Karpas-422 (cell line): ENCODE results near the gene NCKAP1. TPM values are rescaled to one million over a fixed set of nuclear protein-coding genes. Genes with fewer than 3 reads are reported as not detected.
"Not testable (repeated sequence)": the region's sequence is repeated elsewhere in the genome, so short reads cannot be mapped to it uniquely, and the experiment has no call there.

Experiments used
- DNase-seq: peaks from one replicate; pipeline ENCODE4 v3.0.0-alpha.2; 2015
- H2AFZ ChIP-seq: fragments of 200-600 bp; sonication (generic); 2 replicates; pipeline ENCODE4 v1.6.1; 2014; ENCODE audit warnings: antibody characterized with exemption, low read length, mixed read lengths
- H3K27ac ChIP-seq: fragments of 200-600 bp; sonication (generic); 2 replicates; pipeline ENCODE4 v1.5.1; 2014; ENCODE audit warnings: mild to moderate bottlenecking, low read length, moderate library complexity
- H3K27me3 ChIP-seq: fragments of 200-600 bp; sonication (generic); 2 replicates; pipeline ENCODE4 v1.6.1; 2014; ENCODE audit warnings: low read length, mixed read lengths
- H3K36me3 ChIP-seq: fragments of 200-600 bp; sonication (generic); 2 replicates; pipeline ENCODE4 v1.6.1; 2014; ENCODE audit warnings: low read length, mixed read lengths; ENCODE audit not compliant: insufficient read depth
- H3K4me1 ChIP-seq: fragments of 200-600 bp; sonication (generic); 2 replicates; pipeline ENCODE4 v1.6.1; 2014; ENCODE audit warnings: mild to moderate bottlenecking, low read length, mixed read lengths
- H3K4me2 ChIP-seq: fragments of 200-600 bp; sonication (generic); 2 replicates; pipeline ENCODE4 v1.6.1; 2014; ENCODE audit warnings: low read length, low read depth, mild to moderate bottlenecking; ENCODE audit not compliant: poor library complexity, severe bottlenecking
- H3K4me3 ChIP-seq: fragments of 200-600 bp; sonication (generic); 2 replicates; pipeline ENCODE4 v1.5.1; 2014; ENCODE audit warnings: mild to moderate bottlenecking, antibody characterized with exemption, low read length, mixed read lengths
- H3K79me2 ChIP-seq: fragments of 200-600 bp; sonication (generic); 2 replicates; pipeline ENCODE4 v1.6.1; 2014; ENCODE audit warnings: mild to moderate bottlenecking, low read length, mixed read lengths
- H3K9ac ChIP-seq: fragments of 200-600 bp; sonication (generic); 2 replicates; pipeline ENCODE4 v1.6.0; 2014; ENCODE audit warnings: low read length
- H3K9me2 ChIP-seq: fragments of 200-600 bp; sonication (generic), shearing (Covaris generic); replicated peaks from 2 replicates; pipeline ENCODE4 v1.6.0; 2014; ENCODE audit warnings: mild to moderate bottlenecking, low read length, moderate library complexity; ENCODE audit not compliant: insufficient read depth
- H3K9me3 ChIP-seq: fragments of 300-700, 200-600 bp; sonication (generic); 2 replicates; pipeline ENCODE4 v1.6.1; 2014; ENCODE audit warnings: low read length, mixed read lengths
- H4K20me1 ChIP-seq: fragments of 200-600 bp; sonication (generic); 2 replicates; pipeline ENCODE4 v1.6.1; 2014; ENCODE audit warnings: mild to moderate bottlenecking, antibody characterized with exemption, low read length, low read depth; ENCODE audit not compliant: insufficient read depth
- total RNA-seq: library from RNA; depleted of rRNA; stranded (reverse); fragments of >200 nt; shearing (Covaris generic); gene quantifications from 2 replicates; pipeline ENCODE4 v1.2.3, GENCODE V29; 2014; ENCODE audit warnings: low replicate concordance

NCKAP1 gene
- total RNA-seq, 1 experiment from 2014 or later: not detected

DNA sequence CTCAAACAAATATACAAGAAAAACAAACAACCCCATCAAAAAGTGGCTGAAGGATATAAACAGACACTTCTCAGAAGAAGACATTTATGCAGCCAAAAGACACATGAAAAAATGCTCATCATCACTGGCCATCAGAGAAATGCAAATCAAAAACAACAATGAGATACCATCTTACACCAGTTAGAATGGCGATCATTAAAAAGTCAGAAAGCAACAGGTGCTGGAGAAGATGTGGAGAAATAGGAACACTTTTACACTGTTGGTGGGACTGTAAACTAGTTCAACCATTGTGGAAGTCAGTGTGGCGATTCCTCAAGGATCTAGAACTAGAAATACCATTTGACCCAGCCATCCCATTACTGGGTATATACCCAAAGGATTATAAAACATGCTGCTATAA lies 77.4 kb downstream of the NCKAP1 start:
- H3K36me3 ChIP-seq, H3K27ac ChIP-seq, H2AFZ ChIP-seq, H3K4me2 ChIP-seq, H4K20me1 ChIP-seq, H3K9ac ChIP-seq, H3K9me2 ChIP-seq, H3K4me1 ChIP-seq, H3K9me3 ChIP-seq, H3K79me2 ChIP-seq, H3K4me3 ChIP-seq, H3K27me3 ChIP-seq, DNase-seq: not testable (repeated sequence)

DNA sequence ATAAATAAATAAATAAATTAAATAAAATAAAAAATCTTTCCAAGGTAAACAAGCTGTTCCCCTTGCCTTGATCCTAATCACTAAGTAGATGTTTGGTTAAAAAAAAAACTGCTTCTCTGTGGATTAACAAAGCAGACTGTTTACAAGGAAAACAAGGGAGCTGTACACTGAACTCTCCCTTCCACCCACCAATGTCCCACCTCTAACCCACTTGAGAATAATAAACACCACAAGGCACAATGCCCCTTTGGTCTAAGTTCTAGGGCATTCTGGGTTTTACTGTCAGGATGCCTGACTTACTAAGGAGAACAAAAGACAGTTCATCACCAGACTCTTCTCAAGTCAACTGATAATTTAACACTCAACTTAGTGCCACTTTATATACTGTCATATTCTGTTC lies 83.5 kb downstream of the NCKAP1 start:
- Histone ChIP-seq H3K79me2 (no peaks in the 10 kb centered on the region), H3K9ac (no peak overlapping the region), H3K36me3 (no peaks in the 10 kb centered on the region), H3K4me3 (no peak overlapping the region), H4K20me1 (no peaks in the 10 kb centered on the region), H3K4me1 (no peaks in the 10 kb centered on the region), H3K9me3 (no peaks in the 10 kb centered on the region), H2AFZ (no peak overlapping the region), H3K9me2 (no peaks in the 10 kb centered on the region), H3K4me2 (no peak overlapping the region), H3K27ac (no peak overlapping the region), H3K27me3 (no peaks in the 10 kb centered on the region)
- DNase-seq: no peak

DNA sequence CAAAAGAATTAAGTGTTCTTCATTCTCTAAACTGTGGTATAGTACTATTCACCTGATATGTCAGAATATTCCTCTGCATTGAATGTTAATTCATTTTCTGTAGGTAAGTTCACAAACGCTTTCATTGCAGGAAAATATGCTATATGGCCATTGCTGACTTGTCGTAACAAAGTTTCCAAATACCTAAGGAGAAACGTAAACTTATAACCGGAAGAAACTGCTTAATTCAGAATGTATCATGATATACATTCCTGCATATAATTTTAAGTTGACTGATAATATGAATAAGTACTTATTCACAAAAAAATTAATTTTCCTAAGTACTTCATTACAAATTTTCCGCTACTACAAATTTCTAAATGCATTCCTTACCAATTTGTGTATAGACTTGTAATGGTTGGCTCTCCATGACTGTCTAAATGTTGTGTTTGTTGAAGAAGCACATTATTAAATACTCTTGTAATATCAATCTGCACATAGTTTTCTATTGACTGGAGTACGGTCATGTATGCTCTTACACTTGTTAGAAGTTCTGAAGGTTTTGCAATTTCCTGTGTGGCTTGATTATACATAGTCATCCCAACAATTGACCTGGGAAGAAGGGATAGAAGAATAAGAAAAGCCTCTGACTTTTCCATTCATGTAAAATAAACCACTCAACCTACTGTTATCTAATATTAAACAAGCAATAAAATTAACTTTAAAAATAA lies 85.4 kb downstream of the NCKAP1 start:
- H3K27ac ChIP-seq: no peak overlapping the region
- no peaks in the 10 kb centered on the region for H3K36me3 ChIP-seq
- H4K20me1 ChIP-seq: no peaks in the 10 kb centered on the region
- no peaks in the 10 kb centered on the region for H3K79me2 ChIP-seq
- no peak overlapping the region for H3K4me3 ChIP-seq
- H3K4me1 ChIP-seq: no peaks in the 10 kb centered on the region
- H3K27me3 ChIP-seq: no peaks in the 10 kb centered on the region
- H3K9ac ChIP-seq: no peak overlapping the region
- DNase-seq: no peak
- H3K9me3 ChIP-seq: no peaks in the 10 kb centered on the region
- no peak overlapping the region for H2AFZ ChIP-seq
- no peaks in the 10 kb centered on the region for H3K9me2 ChIP-seq
- no peak overlapping the region for H3K4me2 ChIP-seq

DNA sequence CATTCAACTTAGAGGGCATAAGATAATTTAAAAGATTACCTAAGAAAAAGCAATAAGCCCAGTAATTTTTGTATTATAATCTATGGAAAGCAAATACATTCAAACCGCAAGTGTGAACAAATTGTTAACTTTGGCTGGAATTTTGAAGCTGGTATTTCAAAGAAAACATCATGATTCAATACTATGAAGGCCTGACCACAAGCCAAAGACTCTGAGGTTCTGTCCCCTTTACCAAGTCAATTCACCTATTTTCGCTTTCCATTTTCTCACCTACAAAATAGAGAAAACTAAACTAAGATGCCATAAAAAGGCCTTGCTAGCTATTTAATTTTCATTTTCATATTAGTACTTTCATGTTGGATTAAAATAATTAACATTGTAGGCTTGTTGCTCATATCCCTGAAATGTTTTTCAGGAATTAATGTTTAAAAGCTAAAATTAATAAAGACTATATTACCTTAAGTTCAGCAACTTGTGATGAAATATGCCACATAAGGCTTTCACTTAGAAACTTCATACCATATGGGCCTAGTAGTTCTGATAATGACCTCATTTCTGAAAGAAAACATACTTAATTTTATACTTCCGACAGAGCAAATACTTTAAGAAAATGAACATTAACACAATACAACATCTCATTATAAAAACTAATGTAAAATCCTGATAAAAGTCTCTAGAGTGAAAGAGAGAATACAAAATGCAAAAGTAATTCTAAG lies 86.2 kb downstream of the NCKAP1 start:
- H3K36me3 ChIP-seq: no peaks in the 10 kb centered on the region
- H3K9me2 ChIP-seq: no peaks in the 10 kb centered on the region
- no peak overlapping the region for H3K27ac ChIP-seq
- H2AFZ ChIP-seq: no peak overlapping the region
- no peak for DNase-seq
- H3K4me2 ChIP-seq: no peak overlapping the region
- no peak overlapping the region for H3K9ac ChIP-seq
- H3K79me2 ChIP-seq: no peaks in the 10 kb centered on the region
- no peak overlapping the region for H3K4me3 ChIP-seq
- no peaks in the 10 kb centered on the region for H3K27me3 ChIP-seq
- H4K20me1 ChIP-seq: no peaks in the 10 kb centered on the region
- no peaks in the 10 kb centered on the region for H3K4me1 ChIP-seq
- H3K9me3 ChIP-seq: no peaks in the 10 kb centered on the region

DNA sequence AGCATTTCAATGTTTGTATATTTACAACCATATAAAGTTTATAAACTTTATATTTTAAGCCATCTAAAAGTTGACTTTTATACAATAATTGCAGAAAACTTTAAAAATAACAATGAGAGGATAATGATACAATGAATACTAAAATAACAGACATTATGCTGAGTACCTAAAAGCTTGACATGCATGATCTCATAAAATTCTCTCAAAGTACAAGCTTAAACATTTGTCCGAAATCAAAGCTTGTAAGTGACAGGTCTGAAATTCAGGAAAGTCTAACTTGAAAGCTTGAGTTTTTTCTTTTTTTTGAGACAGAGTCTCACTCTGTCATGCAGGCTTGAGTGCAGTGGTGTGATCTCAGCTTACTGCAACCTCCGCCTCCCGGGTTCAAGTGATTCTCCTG lies 87.7 kb downstream of the NCKAP1 start:
- Histone ChIP-seq H3K4me2 (no peak overlapping the region), H3K4me3 (no peak overlapping the region), H3K4me1 (no peaks in the 10 kb centered on the region), H4K20me1 (no peaks in the 10 kb centered on the region), H2AFZ (no peak overlapping the region), H3K27ac (no peak overlapping the region), H3K9me3 (no peaks in the 10 kb centered on the region), H3K79me2 (no peaks in the 10 kb centered on the region), H3K27me3 (no peaks in the 10 kb centered on the region), H3K36me3 (no peaks in the 10 kb centered on the region), H3K9ac (no peak overlapping the region), H3K9me2 (no peaks in the 10 kb centered on the region)
- DNase-seq: no peak

DNA sequence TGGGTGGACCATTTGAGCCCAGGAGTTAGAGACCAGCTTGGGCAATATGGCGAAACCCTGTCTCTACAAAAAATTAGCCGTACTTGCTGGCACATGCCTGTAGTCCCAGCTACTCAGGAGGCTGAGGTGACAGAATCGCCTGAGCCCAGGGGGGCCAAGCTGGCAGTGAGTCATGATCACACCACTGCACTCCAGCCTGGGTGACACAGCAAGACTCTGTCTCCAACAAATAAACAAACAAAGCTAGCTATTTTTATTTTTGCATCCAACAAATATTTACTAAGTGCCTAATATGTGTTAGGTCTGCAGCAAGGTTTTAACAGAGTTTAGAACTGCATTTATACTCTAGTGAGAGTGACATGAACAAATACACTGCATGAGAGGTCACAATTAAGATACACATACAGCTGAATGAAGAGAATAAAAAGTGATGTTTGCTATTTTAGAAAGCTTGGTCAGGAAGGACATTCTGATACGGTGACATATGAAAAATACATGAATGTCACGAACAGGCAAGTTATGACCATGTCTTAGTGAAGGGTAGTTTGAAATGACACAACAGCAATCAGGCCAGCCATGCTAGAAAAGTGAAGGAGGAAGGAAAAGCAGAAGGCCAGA lies 88.6 kb downstream of the NCKAP1 start:
- H2AFZ ChIP-seq: no peak overlapping the region
- no peak overlapping the region for H3K4me2 ChIP-seq
- no peak for DNase-seq

DNA sequence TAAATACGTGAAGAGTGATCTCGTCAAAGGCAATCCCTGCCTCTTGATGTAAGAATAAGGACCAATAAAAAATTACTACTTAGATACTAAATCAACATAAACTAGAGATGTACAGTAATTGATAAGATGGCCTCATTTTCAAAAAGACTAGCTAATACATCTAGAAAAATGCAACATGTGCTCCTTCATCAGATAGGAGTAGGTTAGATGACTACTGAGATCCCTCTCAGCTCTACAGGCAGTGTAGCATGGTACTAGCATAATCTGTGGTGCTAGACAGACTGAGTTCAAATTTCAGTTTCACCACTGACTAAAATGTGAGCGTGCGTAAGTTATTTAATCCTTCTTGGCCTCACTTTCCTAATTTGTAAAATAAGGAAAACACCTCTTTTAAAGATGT lies 89.2 kb downstream of the NCKAP1 start:
- no peaks in the 10 kb centered on the region for H3K27me3 ChIP-seq
- no peaks in the 10 kb centered on the region for H3K9me3 ChIP-seq
- no peak for DNase-seq
- no peak overlapping the region for H3K27ac ChIP-seq
- no peak overlapping the region for H3K9ac ChIP-seq
- no peaks in the 10 kb centered on the region for H3K79me2 ChIP-seq
- H3K36me3 ChIP-seq: no peaks in the 10 kb centered on the region
- no peak overlapping the region for H3K4me2 ChIP-seq
- no peaks in the 10 kb centered on the region for H4K20me1 ChIP-seq
- no peak overlapping the region for H2AFZ ChIP-seq
- H3K4me3 ChIP-seq: no peak overlapping the region
- no peaks in the 10 kb centered on the region for H3K9me2 ChIP-seq
- no peaks in the 10 kb centered on the region for H3K4me1 ChIP-seq

More for the DNA sequence above, 88.6 kb downstream of the NCKAP1 start:
- Histone ChIP-seq H3K79me2 (no peaks in the 10 kb centered on the region), H3K4me3 (no peak overlapping the region), H3K27ac (no peak overlapping the region), H3K4me1 (no peaks in the 10 kb centered on the region), H3K9ac (no peak overlapping the region), H3K9me2 (no peaks in the 10 kb centered on the region), H3K9me3 (no peaks in the 10 kb centered on the region), H4K20me1 (no peaks in the 10 kb centered on the region), H3K36me3 (no peaks in the 10 kb centered on the region), H3K27me3 (no peaks in the 10 kb centered on the region)

DNA sequence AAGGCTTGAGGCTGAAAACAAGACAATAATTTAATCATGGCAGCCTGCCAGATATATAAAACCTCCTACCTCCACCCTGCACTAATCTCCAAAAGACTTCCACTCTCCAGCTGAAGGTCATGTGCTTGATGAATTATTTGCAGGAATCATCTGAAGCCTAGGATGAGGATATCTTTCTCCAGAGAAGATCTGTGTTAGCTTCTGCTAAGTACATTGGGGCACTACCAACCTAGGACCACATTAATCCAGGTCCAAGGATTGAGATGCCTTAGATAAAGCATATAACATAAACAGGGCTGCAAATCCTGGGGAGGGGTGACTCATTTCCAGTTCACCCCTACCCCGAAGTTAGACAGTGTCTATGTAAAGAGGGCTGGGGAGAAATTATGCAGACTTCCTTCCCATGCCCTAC lies 91.3 kb downstream of the NCKAP1 start:
- no peak overlapping the region for H2AFZ ChIP-seq
- H3K9me2 ChIP-seq: no peaks in the 10 kb centered on the region
- no peak overlapping the region for H3K27ac ChIP-seq
- no peaks in the 10 kb centered on the region for H3K9me3 ChIP-seq
- H3K4me2 ChIP-seq: no peak overlapping the region
- no peak for DNase-seq
- no peaks in the 10 kb centered on the region for H4K20me1 ChIP-seq
- H3K9ac ChIP-seq: no peak overlapping the region
- no peaks in the 10 kb centered on the region for H3K36me3 ChIP-seq
- no peak overlapping the region for H3K4me3 ChIP-seq
- H3K4me1 ChIP-seq: no peaks in the 10 kb centered on the region
- H3K79me2 ChIP-seq: no peaks in the 10 kb centered on the region
- no peaks in the 10 kb centered on the region for H3K27me3 ChIP-seq
